Measurements from ENCODE around the gene DDR1.

The DDR1 gene

GRCh38 chr6:30881392-30882203, 2.7 kb upstream of the DDR1 start:
- no peak for DNase-seq

GRCh38 chr6:30882204-30882758, 2.0 kb upstream of the DDR1 start:
- DNase-seq, result no peak

GRCh38 chr6:30882759-30883684, 1.3 kb upstream of the DDR1 start:
- peak; percentile 7 for DNase-seq

- peak; percentile 37 for DNase-seq
These were observed 482 bp downstream of the DDR1 start for GRCh38 chr6:30884521-30885480.

GRCh38 chr6:30885481-30885998, 1.2 kb downstream of the DDR1 start:
- no peak for DNase-seq

GRCh38 chr6:30885999-30886896, 1.9 kb downstream of the DDR1 start:
- DNase-seq, result no peak

GRCh38 chr6:30886897-30887255, 2.6 kb downstream of the DDR1 start:
- no peak for DNase-seq

- DNase-seq, result no peak
These were observed 3.8 kb downstream of the DDR1 start for GRCh38 chr6:30887901-30888815.

- no peak for DNase-seq
These were observed 4.6 kb downstream of the DDR1 start for GRCh38 chr6:30888816-30889495.

GRCh38 chr6:30889496-30889885, 5.2 kb downstream of the DDR1 start:
- DNase-seq, result no peak

GRCh38 chr6:30889921-30890645, 5.8 kb downstream of the DDR1 start:
- DNase-seq, result no peak

- DNase-seq, result no peak
These were observed 6.5 kb downstream of the DDR1 start for GRCh38 chr6:30890646-30891449.

GRCh38 chr6:30891450-30891723, 7.1 kb downstream of the DDR1 start:
- DNase-seq, result no peak

- DNase-seq, result no peak
These were observed 7.7 kb downstream of the DDR1 start for GRCh38 chr6:30891816-30892538.

- DNase-seq, result no peak
These were observed 8.8 kb downstream of the DDR1 start for GRCh38 chr6:30893001-30893591.

- DNase-seq, result no peak
These were observed 9.3 kb downstream of the DDR1 start for GRCh38 chr6:30893666-30894065.

- no peak for DNase-seq
These were observed 10.1 kb downstream of the DDR1 start for GRCh38 chr6:30894381-30894780.

All from CD4-positive, alpha-beta T cell treated with Interleukin-17A for 1 hour (primary cell).